T47D (cell line): ENCODE results near the gene MAD1L1.

Source experiments
- DNase-seq, 2 experiments: peaks; one replicate each; pipeline versions ENCODE4 v3.0.0 to v3.0.0-alpha.2; 2011 to 2012; ENCODE audit warnings: low read depth in 1 of 2, low spot score in 1 of 2
- JUND ChIP-seq: IDR thresholded peaks from 2 replicates; pipeline ENCODE4 v1.6.1; 2012; ENCODE audit warnings: low read depth
- in situ Hi-C: cut with HindIII; loops from 2 replicates; pipeline ENCODE4 v1.10.0; 2016; ENCODE audit warnings: low sequenced_read_pairs, low pct_unique_long_range_greater_than_20kb

Gene MAD1L1

DNA sequence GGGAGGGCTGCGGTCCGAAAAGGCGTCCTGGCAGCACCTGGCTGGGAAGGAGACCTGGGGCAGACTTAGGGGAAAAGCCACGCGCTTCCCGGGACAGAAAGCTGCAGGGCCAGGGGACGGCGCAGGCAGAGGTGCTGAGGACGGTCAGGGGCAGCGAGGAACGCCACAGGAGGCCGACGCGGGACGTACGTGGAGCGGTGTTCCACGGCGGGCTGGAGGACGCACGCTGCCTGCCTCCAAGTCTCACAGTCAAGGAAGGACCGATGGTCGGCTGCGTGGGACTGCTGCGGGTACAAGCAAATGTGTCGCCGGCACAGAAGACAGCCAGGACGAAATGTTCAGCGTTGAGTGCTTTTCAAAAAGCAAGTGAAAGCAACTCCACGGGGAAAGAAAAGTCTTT is 317.4 kb downstream of the MAD1L1 start:
- no peak for TF ChIP-seq JUND
- no peak for DNase-seq
- in situ Hi-C loops: no loop called here

DNA sequence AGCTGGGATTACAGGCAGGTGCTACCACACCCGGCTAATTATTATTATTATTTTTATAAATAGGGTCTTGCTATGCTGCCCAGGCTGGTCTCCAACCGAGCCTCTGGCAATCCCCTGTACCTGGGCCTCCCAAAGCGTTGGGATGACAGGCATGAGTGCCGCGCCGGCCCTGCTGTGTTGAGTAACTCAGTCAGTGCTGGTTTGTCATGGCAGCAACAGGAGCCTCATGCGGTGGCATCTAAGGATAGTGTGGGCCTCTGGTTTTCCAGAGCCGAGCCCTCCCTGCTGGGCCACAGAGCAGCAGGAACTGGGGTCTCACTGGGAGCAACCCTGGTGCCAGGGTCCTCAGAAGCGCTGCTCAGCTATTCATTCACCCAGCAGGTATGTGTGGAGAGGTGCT is 318.0 kb downstream of the MAD1L1 start:
- DNase-seq: no peak
- in situ Hi-C loops: no loop called here
- no peak for TF ChIP-seq JUND

DNA sequence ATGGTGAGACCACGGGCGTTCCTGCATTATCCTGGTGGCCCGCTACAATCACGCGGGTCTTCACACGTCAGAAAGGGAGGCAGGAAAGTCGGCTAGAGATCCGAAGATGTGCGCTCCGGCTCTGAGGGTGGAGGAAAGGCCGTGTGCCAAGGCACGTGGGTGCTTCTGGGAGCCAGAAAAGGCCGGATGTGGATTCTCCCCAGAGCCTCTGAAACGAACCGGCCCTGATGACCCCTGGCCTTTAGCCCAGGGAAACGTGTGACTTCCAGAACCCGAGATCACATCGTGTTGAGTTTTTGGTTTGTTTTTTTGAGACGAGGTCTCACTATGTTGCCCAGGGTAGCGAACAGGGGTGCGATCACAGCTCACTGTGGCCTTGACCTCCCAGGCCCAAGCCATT is 318.4 kb downstream of the MAD1L1 start:
- DNase-seq: no peak
- no peak for TF ChIP-seq JUND
- in situ Hi-C loops: no loop called here

DNA sequence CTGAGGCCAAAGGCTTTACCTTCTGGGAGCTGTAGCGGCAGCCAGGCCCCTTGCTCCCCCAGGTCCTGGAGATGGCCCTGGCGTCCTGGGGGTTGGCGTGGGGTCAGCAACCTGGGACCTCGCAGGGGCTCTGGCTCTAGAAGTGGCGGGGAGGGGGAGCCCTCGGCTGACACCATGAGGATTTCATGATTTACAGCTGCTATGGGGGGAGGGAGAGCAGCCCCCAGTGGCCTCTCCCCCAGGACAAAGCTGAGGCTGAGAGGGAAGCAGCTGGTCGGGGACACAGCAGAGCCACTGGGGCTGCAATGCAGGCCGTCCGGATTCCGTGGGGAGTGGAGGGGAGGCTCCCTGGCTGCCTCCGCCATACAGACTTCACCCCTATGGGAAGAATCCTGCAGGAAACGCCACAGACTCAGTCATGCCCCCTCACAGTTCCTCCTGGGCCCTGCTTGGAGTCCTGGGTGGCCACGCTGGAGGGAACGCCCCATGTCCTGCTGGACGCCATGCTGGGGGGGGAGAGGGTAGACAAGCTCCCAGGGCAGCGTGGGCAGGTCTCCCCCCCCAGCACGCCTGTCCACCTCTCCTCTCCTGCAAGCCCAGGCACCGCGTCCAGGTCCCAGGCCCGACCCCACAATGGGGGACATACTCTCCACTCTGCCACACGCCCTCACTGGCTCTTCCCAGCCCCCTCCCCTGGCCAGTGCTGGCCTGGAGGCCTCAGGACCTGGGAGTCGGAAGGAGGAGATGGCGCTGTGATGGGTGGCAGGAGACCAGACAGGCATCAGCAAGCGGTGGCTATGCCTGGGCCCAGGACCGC is 319.1 kb downstream of the MAD1L1 start:
- DNase-seq: no peak
- TF ChIP-seq JUND: no peak
- in situ Hi-C loops: no loop called here

GRCh38 chr7:1912593-1913465 is 319.9 kb downstream of the MAD1L1 start:
- DNase-seq: no peak
- no peak for TF ChIP-seq JUND
- in situ Hi-C loops: no loop called here

DNA sequence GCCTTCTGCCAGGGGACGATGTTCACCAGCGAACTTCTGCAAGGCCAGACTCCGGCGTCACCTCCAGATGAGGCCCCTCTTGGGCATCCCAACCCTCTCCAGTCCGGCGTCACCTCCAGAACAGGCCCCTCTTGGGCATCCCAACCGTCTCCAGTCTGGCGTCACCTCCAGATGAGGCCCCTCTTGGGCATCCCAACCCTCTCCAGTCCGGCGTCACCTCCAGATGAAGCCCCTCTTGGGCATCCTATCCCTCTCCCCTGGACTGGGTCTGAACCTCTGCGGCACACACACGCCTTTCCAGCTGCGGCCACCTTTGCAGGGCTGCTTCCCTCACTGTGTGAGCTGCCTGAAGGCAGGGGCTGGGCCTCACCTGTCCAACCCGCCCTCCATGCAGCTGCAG is 321.2 kb downstream of the MAD1L1 start:
- TF ChIP-seq JUND: no peak
- in situ Hi-C loops: no loop called here
- no peak for DNase-seq

DNA sequence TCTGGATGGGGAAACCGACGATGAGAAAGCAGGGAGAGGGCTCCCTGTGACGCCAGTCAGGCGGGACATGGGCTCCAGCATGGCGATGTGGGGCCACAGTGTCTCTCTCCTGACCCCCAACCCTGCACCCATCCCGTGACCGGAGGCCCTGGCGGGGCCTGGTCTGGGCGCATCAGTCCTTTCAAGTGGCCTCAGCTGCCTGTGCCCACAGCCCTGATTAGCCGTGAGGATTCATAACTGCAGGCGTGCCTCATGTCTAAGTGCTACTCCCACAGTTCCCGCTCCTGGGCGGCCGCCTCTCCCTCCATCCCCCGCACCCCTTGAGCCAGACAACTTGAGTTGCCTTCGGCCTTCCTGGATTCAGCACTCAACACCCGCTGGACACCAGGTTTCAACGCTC is 321.9 kb downstream of the MAD1L1 start:
- TF ChIP-seq JUND: no peak
- DNase-seq: no peak
- in situ Hi-C loops: no loop called here

DNA sequence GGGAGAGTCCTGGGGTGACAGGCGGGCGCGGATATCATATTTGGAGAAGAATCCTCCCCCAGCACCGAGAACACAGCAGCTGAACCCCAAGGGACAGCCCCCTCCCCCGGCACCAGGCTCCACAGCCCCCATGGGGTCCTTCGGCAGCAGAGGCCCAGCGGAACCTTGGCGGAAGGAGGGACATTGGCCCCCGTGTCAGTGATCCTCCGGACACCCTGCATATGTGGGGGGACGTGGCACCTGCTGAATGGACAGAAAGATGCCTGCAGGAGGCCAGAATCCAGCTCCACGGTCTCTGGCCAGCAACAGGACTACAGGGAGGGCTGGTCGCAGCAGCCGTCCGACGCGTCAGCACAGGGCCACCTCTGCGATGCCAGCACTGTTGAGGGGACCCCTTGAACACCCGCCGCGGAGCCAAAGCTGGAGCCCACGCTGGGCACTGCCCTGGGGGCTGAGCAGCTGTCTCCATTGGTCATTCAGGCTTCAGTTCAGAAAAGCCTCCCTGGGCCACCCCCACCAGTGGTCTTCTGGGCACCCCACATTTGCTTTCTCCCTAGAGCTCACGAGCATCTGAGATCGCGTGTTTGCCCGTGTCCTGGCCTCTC is 322.6 kb downstream of the MAD1L1 start:
- no peak for TF ChIP-seq JUND
- in situ Hi-C loops: no loop called here
- DNase-seq: no peak

DNA sequence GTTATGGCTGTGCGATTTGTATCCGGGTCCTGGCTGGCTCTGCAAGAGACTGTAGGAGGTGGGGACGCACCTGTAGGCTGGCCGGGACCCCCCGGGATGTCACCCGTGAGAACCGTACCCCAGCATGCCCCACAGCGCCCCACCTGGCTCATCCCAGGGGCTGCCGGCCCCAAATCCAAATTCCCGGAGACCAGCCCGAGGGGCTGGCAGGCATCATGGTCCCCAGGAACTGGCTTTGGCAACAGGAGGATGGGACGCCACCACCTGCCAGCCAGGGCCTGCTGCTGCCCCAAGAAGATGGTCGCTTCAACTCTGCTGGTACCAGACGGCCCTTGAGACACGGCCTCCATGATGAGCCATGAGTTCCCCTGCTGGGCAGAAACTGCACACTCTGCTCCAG is 323.3 kb downstream of the MAD1L1 start:
- no peak for DNase-seq
- no peak for TF ChIP-seq JUND
- in situ Hi-C loops: no loop called here

DNA sequence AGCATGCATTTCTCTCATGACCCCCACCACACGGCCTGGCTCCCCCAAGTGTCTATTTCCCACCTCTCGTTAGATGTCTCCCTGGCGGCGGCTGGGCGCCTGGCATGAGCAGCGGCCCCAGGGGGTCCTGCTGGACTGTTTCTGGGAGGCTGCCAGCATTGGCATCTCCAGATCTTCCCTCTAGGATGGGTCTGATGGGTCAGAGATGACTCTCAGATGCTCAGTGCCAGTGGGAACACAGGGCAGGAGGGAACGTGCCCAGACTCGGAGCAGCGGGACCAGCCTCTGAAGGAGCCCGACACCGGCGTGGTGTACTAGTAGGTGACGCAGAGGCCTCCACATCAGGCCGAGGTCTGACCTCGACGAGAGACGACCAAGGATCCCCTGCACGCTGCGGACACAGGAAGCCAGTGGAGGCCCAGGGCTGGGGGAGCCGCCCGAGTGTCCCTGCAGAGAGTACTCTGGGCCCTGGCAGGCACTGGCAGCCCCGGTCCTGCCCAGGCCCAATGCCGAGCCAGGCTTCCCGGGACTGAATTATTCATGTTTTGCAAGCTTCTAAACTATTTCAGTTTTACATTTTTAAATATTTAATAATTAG is 323.8 kb downstream of the MAD1L1 start:
- in situ Hi-C loops: no loop called here
- no peak for DNase-seq
- no peak for TF ChIP-seq JUND

DNA sequence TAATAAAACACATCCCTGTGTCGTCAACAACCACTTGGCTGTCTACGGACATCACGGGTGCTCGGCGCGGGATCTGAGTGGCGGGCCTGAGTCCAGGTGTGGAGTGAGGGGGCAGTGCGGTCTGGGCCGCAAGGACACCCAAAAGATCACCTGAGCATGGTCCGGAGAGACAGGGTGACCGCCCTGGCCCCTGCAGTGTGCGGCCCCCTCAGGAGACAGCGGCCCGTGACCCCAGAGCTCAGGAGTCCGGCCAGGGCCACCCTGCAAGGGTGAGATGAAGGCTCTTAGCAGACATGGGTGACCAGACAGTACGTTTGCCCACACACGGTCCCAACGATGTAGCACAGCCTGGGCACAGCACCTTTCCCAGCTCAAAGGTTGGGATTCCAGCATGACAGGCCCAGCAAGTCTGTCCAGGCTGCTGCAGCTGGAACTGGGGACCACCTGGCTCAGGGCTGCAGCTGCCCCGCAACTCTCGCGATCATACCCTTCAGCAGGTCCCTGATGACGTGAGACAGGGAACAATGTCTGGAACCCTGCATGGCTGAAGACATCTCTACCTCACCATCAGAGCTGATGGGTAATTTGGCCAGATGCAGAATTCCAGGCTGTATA is 324.9 kb downstream of the MAD1L1 start:
- in situ Hi-C loops: no loop called here
- TF ChIP-seq JUND: no peak
- DNase-seq: no peak
